Stimulated activated CD8-positive, alpha-beta memory T cell treated with anti-CD3 and anti-CD28 coated beads, Interleukin-4, amount 100 ng/mL, for 48 hours (primary cell): Measurements from ENCODE around the gene TMEM271.

ENCODE experiments used
- DNase-seq: peaks from one replicate; pipeline ENCODE4 v3.0.0-alpha.2; 2020

TMEM271 gene

DNA sequence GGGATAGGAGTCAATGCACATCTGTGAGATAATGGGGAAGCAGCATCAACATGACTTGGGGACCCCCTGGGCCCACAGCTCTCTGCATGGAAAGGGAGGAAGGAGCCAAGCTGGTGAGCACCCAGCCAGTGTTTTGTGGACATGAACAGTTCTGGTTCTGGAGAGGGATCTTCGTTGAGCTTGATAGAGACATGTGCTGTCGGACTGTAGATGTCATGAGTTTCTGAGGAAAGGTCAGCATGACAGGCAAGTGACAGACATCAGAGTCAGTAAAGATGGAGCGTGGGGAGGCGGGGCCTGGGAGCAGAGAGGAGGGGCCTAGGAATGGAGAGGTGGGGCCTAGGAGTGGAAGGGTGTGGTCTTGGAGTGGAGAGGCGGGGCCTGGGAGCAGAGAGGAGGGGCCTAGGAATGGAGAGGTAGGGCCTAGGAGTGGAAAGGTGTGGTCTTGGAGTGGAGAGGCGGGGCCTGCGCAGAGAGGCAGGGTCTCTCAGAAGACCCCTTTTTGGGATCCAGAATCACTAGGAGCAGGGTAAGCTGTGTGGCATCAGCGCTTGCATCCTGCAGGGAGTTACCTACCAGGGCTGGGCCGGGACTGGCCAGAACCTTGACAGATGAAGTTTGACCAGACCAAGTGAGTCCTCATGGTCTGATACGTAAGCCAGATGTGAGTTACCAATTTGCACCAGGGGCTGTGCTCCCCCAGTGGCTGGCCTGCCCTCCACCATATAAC, 43.3 kb downstream of the TMEM271 start:
- DNase-seq: no peak

DNA sequence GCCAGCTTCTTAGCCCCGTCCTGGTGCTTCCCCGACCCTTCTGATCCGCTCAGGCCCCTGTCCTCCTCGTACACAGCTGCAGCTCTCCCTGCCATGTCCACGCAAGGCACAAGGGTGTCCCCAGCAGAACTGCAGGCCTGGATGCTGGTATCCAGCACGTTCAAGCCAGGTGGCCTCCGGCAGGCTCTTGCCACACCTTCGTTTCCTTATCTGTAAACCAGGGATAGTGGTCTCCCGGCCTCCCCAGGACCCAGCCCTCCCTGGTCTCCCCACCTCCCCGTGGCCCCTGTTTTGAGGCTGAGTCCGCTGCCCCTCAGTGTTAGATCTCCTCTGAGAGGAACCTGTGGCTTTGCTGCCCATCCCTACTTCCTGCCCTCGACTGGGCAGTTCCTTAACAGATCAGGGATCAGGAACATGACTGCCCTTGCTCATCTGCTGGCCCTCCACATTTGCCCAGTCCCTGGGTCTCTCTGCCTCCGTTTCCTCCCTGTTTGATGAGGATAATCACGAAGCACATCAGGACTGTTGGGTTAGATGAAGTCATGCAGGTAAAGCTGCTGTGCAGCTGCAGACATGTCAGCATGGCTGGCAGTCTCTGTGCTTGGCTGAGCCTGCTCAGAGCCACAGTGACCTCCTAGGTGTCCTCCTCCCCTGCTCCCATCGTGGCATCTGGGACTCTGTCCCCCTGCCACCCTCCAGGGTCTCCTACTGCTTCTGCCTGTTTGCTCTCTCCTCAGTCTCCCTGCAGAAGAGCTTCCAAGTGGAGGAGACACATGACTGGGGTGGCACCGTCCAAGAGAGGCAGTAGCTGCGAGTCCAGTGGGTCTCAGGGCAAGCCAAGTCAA, 44.2 kb downstream of the TMEM271 start:
- no peak for DNase-seq

GRCh38 chr4:531076-531475, 45.0 kb downstream of the TMEM271 start:
- DNase-seq: no peak

DNA sequence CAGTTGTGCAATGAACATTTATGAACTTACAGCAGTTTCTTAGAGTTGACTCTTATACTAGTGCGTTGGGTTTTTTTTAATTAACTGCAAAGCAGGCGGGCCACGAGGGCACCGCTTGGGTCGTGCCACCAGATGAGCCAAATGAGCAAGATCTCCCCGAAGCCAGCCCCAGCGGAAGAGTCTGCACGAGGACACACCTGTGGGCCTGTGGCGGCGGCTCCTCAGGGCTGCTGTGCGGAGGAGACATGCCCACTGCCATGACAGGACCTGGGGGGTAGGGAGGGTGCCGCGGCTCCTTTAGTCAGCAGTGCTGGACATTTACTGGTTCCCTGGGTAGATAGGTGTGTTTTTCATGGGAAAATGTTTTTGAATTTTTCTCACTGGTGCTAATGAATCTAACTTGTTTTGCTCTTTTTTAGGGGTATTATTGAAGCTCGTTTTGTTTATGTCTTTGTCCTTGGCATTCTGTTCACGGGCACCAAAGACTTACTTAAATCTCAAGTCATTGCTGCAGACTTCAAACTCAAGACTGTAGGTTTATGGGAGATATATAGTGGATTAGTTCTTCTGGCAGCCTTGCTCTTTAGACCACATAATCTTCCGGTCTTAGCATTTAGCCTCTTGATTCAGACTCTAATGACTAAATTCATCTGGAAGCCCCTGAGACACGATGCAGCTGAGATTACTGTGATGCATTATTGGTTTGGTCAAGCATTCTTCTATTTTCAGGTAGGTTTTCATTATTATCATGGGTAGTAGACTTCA, 45.9 kb downstream of the TMEM271 start:
- DNase-seq: no peak

DNA sequence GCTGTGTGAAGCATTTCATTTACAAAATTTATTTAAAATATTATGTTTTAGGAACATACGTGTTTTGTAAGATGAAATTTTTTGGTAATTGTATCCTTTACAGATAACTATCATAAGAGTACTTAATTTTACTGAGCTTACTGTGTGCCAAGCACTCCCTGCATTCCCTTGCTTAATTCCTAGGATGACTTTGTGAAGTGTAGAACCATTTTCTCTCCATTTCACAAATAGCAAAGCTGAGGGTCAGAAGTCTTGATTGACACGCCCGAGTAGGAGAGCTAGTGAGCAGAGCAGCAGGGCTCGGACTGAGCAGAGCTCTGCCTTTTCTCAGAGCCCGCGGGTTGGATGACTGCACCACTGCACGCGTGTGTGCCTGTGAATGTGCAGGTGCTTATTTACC, 46.5 kb downstream of the TMEM271 start:
- no peak for DNase-seq

GRCh38 chr4:528835-529234, 47.3 kb downstream of the TMEM271 start:
- DNase-seq: no peak

GRCh38 chr4:528296-528695, 47.8 kb downstream of the TMEM271 start:
- no peak for DNase-seq

DNA sequence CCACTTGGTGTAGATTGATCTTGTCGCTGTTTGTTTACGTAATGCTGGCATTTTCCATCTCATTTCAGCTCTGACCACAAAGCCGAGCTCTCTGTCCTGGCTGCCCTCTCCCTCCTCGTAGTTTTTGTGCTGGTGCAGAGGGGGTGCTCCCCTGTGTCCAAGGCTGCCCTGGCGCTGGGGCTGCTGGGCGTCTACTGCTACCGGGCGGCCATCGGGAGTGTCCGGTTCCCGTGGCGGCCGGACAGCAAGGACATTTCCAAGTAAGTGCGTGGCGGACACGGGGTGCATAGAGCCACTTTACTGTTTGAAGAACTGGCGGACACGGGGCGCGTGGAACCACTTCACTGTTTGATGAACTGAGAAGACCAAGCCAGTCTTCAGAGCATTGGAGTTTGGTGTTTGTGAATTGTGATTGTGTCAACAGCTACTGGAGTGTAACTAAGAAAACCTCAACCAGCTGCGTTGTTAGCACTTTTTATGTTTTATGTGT, 49.1 kb downstream of the TMEM271 start:
- no peak for DNase-seq

- DNase-seq: no peak
Observed at GRCh38 chr4:526189-526909, 49.7 kb downstream of the TMEM271 start.

DNA sequence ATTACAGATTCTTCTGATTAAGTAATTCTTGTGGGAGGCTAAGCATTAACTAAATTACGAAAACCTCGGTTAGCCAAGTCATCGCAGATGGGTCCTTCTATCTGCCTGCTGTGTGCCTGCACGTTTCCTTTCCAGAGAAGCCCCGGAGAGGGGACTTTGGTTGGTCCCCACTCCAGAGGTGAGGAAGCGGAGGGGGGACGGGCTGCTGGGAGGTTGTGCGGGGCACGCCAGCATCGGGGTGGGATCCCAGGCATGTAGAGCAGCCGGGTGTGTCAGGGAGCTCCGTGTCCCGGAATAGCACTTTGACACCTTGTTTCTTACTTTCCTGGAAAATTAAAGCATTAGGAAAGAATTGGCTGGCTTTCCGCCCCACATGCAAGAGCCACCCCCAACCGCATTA, 50.4 kb downstream of the TMEM271 start:
- DNase-seq: no peak

DNA sequence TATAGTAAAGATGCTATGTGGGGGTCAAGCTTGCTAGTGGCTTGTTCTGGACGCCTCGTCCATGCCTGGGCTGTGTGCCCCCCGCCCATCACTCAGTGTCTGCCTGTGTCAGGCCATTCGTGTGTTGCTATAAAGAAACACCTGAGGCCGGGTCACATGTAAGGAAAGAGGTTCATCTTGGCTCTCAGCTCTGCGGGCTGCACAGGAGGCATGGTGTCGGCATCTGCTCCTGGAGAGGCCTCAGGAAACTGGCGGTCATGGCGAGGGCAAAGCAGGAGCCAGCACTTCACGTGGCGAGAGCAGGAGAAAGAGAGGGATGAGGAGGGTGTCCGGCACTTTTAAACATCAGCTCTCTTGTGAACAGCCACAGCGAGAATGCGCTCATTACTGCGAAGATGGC, 51.9 kb downstream of the TMEM271 start:
- no peak for DNase-seq
